ENCODE measurements around the gene ADAM12. TPM values are rescaled to one million over a fixed set of nuclear protein-coding genes. Genes with fewer than 3 reads are reported as not detected.

ADAM12 gene
- total and polyA plus RNA-seq, 2 of the 13 experiments (the other 11 are each of a cell fraction or from before 2014, with no cell fraction given), result not detected

- H3K4me1 ChIP-seq (ENCODE audit: insufficient read depth, low read length), result no peaks in the 10 kb centered on the region
- no peak overlapping the region for H3K4me2 ChIP-seq (ENCODE audit: low read depth, low read length)
- intact Hi-C loops (cut with micrococcal nuclease; ENCODE audit: unreplicated experiment) (no loop called here), in situ Hi-C loops (cut with HindIII; ENCODE audit: extremely low pct_ligation_motif_present, low pct_unique_long_range_greater_than_20kb) (no loop called here)
- BruUV-seq (replicated peaks), result no TSS peak
- CTCF ChIA-PET (ENCODE audit: low intra/inter-chr PET ratio, low total read pairs), result no interaction called here
- TF ChIP-seq LBX2 (CRISPR knock-in tag; IDR thresholded peaks at IDR 0.05; ENCODE audit: borderline replicate concordance) (no peak), NR2F6 (IDR thresholded peaks at IDR 0.05) (no peak), NR2F6 (CRISPR knock-in tag; IDR thresholded peaks at IDR 0.05) (no peak), KDM5B (CRISPR knock-in tag; IDR thresholded peaks at IDR 0.05; ENCODE audit: borderline replicate concordance) (no peak), REXO4 (CRISPR knock-in tag; IDR thresholded peaks at IDR 0.05; ENCODE audit: borderline replicate concordance) (no peak), ZNF766 (CRISPR knock-in tag; IDR thresholded peaks at IDR 0.05; ENCODE audit: borderline replicate concordance) (no peak), NFATC3 (CRISPR knock-in tag; IDR thresholded peaks at IDR 0.05) (no peak), ZNF775 (CRISPR knock-in tag; IDR thresholded peaks at IDR 0.05; ENCODE audit: borderline replicate concordance) (no peak), IRF9 (CRISPR knock-in tag; IDR thresholded peaks at IDR 0.05; ENCODE audit: borderline replicate concordance) (no peak), CBX2 (IDR thresholded peaks at IDR 0.05; ENCODE audit: low read depth, low read length) (no peak), CBX2 (CRISPR knock-in tag; IDR thresholded peaks at IDR 0.05; ENCODE audit: low read depth) (no peak), NFE2L1 (CRISPR knock-in tag; IDR thresholded peaks at IDR 0.05; ENCODE audit: borderline replicate concordance) (no peak), ZNF230 (CRISPR knock-in tag; IDR thresholded peaks at IDR 0.05) (no peak), ARNT (IDR thresholded peaks at IDR 0.05) (no peak), BRD4 (CRISPR knock-in tag; IDR thresholded peaks at IDR 0.05) (no peak), HHEX (CRISPR knock-in tag; IDR thresholded peaks at IDR 0.05) (no peak), MXD3 (CRISPR knock-in tag; IDR thresholded peaks at IDR 0.05) (no peak)
- POLR2A ChIA-PET, result no interaction called here
- H3K36me3 ChIP-seq (replicated peaks in 1 of 2; ENCODE audit: control insufficient read depth in 1 of 2, insufficient read depth in 2 of 2, low read length in 2 of 2), result no peaks in the 10 kb centered on the region
- H3K27ac ChIP-seq (ENCODE audit: extremely low read length, insufficient read depth, low read length), result no peak overlapping the region
- DNase-seq (ENCODE audit: low spot score), result no peak
- H3K4me3 ChIP-seq (replicated peaks in 1 of 3; ENCODE audit: insufficient read depth in 1 of 3, low read depth in 2 of 3, low read length in 3 of 3), result no peak overlapping the region
- H3K9me3 ChIP-seq (ENCODE audit: low read length), result no peaks in the 10 kb centered on the region
- no peak overlapping the region for H2AFZ ChIP-seq (ENCODE audit: low read length)
- H4K20me1 ChIP-seq (ENCODE audit: insufficient read depth, low read length), result no peaks in the 10 kb centered on the region
- 6% methylated on average over 8 of the region's 11 CpGs for WGBS (ENCODE audit: low lambda C conversion rate)
- peaks cover 3 to 15% of the 10 kb centered on the region in 2 experiments; a peak in 4 of 5 replicates for H3K27me3 ChIP-seq (ENCODE audit: control insufficient read depth in 1 of 2, insufficient read depth in 2 of 2, low read length in 2 of 2)
- FAIRE-seq, result no peak
- no peak for ATAC-seq
- H3K9ac ChIP-seq (ENCODE audit: insufficient read depth, low read depth, low read length), result no peak overlapping the region
- H3K79me2 ChIP-seq (ENCODE audit: insufficient read depth, low read length), result no peaks in the 10 kb centered on the region
Observed at GRCh38 chr10:126087796-126088505, 300.3 kb downstream of the ADAM12 start.
